K562 (cell line): ENCODE data around the gene WNT7A. TPM values are rescaled to one million over a fixed set of nuclear protein-coding genes. Genes with fewer than 3 reads are reported as not detected.

ENCODE experiments used
- ATAC-seq: fragments of 200-7000 bp; cut with Tn5 transposase; 3 replicates; pipeline ENCODE4 v1.9.1; 2020; ENCODE audit warnings: moderate library complexity
- BruUV-seq: library from RNA; stranded (reverse); fragments of 400-500 nt; replicated peaks from 2 replicates; lab custom pipeline; 2021; lab: Mats Ljungman, UMichigan
- CTCF ChIA-PET: fragments of 300-600 bp; formaldehyde crosslinking; extraction: SDS; loops from one replicate; lab custom pipeline; 2021; ENCODE audit warnings: low intra/inter-chr PET ratio; lab: Yijun Ruan, JAX
- POLR2A ChIA-PET: fragments of 300-600, 350-650 bp; sonication (Branson Sonifier 250); formaldehyde crosslinking; extraction: SDS; loops from one replicate; lab custom pipeline; 2021; ENCODE audit warnings: antibody characterized with exemption, inconsistent platforms; lab: Yijun Ruan, JAX
- DNase-seq, 4 experiments: peaks; one replicate each; pipeline versions ENCODE4 v3.0.0 to v3.0.0-alpha.2; 2011 to 2018; ENCODE audit warnings: low spot score in 3 of 4, mixed read lengths in 3 of 4; ENCODE audit errors: extremely low read depth in 1 of 4
- FAIRE-seq: peaks from 2 replicates; lab custom pipeline; 2011; peaks lifted over from hg19 to GRCh38; lab: Jason Lieb, UNC
- H2AFZ ChIP-seq: 2 replicates; pipeline ENCODE4 v1.6.0; 2011; ENCODE audit warnings: low read depth, low read length, control low read depth, inconsistent platforms
- H3K27ac ChIP-seq: fragments of 200-600 bp; 3 replicates; pipeline ENCODE4 v1.8.0; 2011; ENCODE audit warnings: low read depth, mild to moderate bottlenecking, control low read depth, inconsistent platforms, low read length, moderate library complexity, mixed read lengths; ENCODE audit errors: extremely low read depth
- H3K27me3 ChIP-seq, 2 experiments: fragments of 300-600 bp in 1 of 2; 2 replicates in 1 of 2; 3 replicates in 1 of 2; pipeline versions ENCODE4 v1.6.0 to v1.8.0; 2011; ENCODE audit warnings: inconsistent platforms in 2 of 2, low read length in 2 of 2, mild to moderate bottlenecking in 1 of 2, mixed read lengths in 1 of 2, moderate library complexity in 1 of 2; ENCODE audit not compliant: control insufficient read depth in 2 of 2, insufficient read depth in 2 of 2
- H3K36me3 ChIP-seq: fragments of 300-600 bp; 3 replicates; pipeline ENCODE4 v1.8.0; 2011; ENCODE audit warnings: mild to moderate bottlenecking, low read length, inconsistent platforms; ENCODE audit not compliant: control insufficient read depth, insufficient read depth
- H3K4me1 ChIP-seq, 2 experiments: fragments of 200-600 bp in 1 of 2; replicated peaks in 1 of 2; 2 replicates in 1 of 2; 3 replicates in 1 of 2; pipeline versions ENCODE4 v1.5.1 to v1.8.0; 2011; ENCODE audit warnings: inconsistent platforms in 2 of 2, low read length in 2 of 2, mild to moderate bottlenecking in 1 of 2, mixed read lengths in 1 of 2, moderate library complexity in 1 of 2; ENCODE audit not compliant: control insufficient read depth in 2 of 2, insufficient read depth in 2 of 2
- H3K4me2 ChIP-seq: 2 replicates; pipeline ENCODE4 v1.6.1; 2011; ENCODE audit warnings: low read length, control low read depth, inconsistent platforms, mixed read lengths; ENCODE audit not compliant: insufficient read depth
- H3K4me3 ChIP-seq: fragments of 200-600 bp; sonication (generic), shearing (Covaris generic); 2 replicates; pipeline ENCODE4 v1.5.1; 2016; ENCODE audit warnings: control low read depth, inconsistent platforms
- H3K79me2 ChIP-seq: fragments of 200-600 bp; 3 replicates; pipeline ENCODE4 v1.8.0; 2011; ENCODE audit warnings: low read length, inconsistent platforms; ENCODE audit not compliant: control insufficient read depth, insufficient read depth
- H3K9ac ChIP-seq, 2 experiments: 2 replicates each; pipeline versions ENCODE4 v1.6.0 to v1.6.1; 2011; ENCODE audit warnings: low read depth in 2 of 2, low read length in 2 of 2, control low read depth in 1 of 2, inconsistent platforms in 1 of 2, mild to moderate bottlenecking in 1 of 2, mixed read lengths in 1 of 2; ENCODE audit not compliant: insufficient read depth in 1 of 2
- H3K9me1 ChIP-seq: one replicate; pipeline ENCODE4 v1.6.0; 2011; ENCODE audit warnings: inconsistent platforms, mild to moderate bottlenecking, low read length, moderate library complexity; ENCODE audit not compliant: control insufficient read depth, insufficient read depth
- H3K9me3 ChIP-seq: replicated peaks from 2 replicates; pipeline ENCODE4 v1.5.1; 2011; ENCODE audit warnings: low read depth, low read length, inconsistent platforms; ENCODE audit not compliant: control insufficient read depth, insufficient read depth
- H4K20me1 ChIP-seq: replicated peaks from 2 replicates; pipeline ENCODE4 v1.6.1; 2011; ENCODE audit warnings: low read length, inconsistent platforms, mixed read lengths; ENCODE audit not compliant: control insufficient read depth, insufficient read depth
- CEBPB ChIP-seq: fragments of 450-650 bp; IDR thresholded peaks from 2 replicates; pipeline ENCODE4 v1.6.1; 2016; ENCODE audit warnings: missing genetic modification characterization, missing compliant biosample characterization
- WGBS: fragments of 100-300 bp; shearing (Covaris generic); methylation state at CpG from one replicate; pipeline ENCODE4 v1.1.6; 2016; ENCODE audit warnings: low coverage, mixed read lengths; ENCODE audit not compliant: insufficient coverage; ENCODE audit errors: missing lambda C conversion rate; 5-methylcytosine and 5-hydroxymethylcytosine counted together
- in situ Hi-C: fragments of 300-500 bp; cut with MboI; formaldehyde crosslinking; loops from 4 replicates; pipeline ENCODE4 v1.15.0; 2018; ENCODE audit warnings: inconsistent platforms, mixed read lengths
- intact Hi-C: fragments of 100-400 bp; cut with micrococcal nuclease; formaldehyde crosslinking; loops from 2 replicates; pipeline ENCODE4 v1.14.2; 2022
- polyA plus RNA-seq, 8 experiments: library from polyadenylated mRNA; depleted of rRNA in 4 of 8; stranded (reverse) in 5 of 8; unstranded in 3 of 8; fragments of >200 nt; fragmentation: Nextera tagmentation in 2 of 8; fragmentation: Illumina TruSeq in 1 of 8; extraction: Ambion mirVana in 2 of 8; extraction: Trizol in 1 of 8; gene quantifications; 2 replicates each; pipeline versions ENCODE4 v1.2.1 to v1.2.3, GENCODE V29; 2011 to 2014; ENCODE audit warnings: inconsistent platforms in 1 of 8, missing spikeins in 1 of 8
- total RNA-seq, 7 experiments: library from RNA; depleted of rRNA in 6 of 7; stranded (reverse); fragments of >200 nt in 6 of 7; fragmentation: Illumina TruSeq in 2 of 7; extraction: Trizol in 2 of 7; gene quantifications; 2 replicates each; pipeline versions ENCODE4 v1.2.1 to v1.2.3, GENCODE V29; 2011 to 2021; ENCODE audit warnings: low replicate concordance in 1 of 7
- TF ChIP-seq, protein P1 (sequence below), 2 experiments: fragments of 450-650 bp; IDR thresholded peaks; 2 replicates each; pipeline ENCODE4 v1.6.1; 2018; ENCODE audit warnings: mild to moderate bottlenecking in 2 of 2, low read depth in 1 of 2; ENCODE audit not compliant: partially characterized antibody in 2 of 2
- TF ChIP-seq, protein P2 (sequence below): sonication (generic); formaldehyde crosslinking; IDR thresholded peaks from 2 replicates; pipeline ENCODE4 v1.5.0; 2020; ENCODE audit warnings: missing genetic modification reagents

The WNT7A gene
- total and polyA plus RNA-seq, 9 of the 15 experiments (the other 6 are each of a cell fraction or from before 2014, with no cell fraction given): 0.03 TPM; not detected in 8

DNA sequence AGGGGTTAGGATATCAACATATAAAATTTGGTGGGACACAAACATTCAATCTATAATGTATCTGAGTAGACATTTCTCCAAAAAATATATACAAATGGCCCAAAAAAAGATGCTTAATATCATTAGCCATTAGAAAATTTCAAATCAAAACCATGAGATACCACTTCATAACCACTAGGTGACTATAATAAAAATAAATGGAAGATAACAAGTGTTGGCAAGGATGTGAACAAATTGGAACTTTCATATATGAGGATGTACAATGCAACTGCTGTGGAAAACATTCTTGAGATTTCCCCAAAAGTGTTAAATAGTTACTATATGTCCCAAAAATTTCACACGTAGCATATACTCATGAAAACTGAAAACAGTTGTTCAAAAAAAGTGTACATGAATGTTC, 36.5 kb upstream of the WNT7A start:
- Histone ChIP-seq H3K36me3 (no peaks in the 10 kb centered on the region), H3K4me1 (no peaks in the 10 kb centered on the region), H3K4me2 (no peak overlapping the region), H3K4me3 (no peak overlapping the region), H3K9me1 (no peaks in the 10 kb centered on the region), H3K9me3 (no peaks in the 10 kb centered on the region), H2AFZ (no peak overlapping the region), H3K27me3 (no peaks in the 10 kb centered on the region), H3K9ac (no peak overlapping the region), H3K79me2 (no peaks in the 10 kb centered on the region), H4K20me1 (no peaks in the 10 kb centered on the region), H3K27ac (no peak overlapping the region)
- POLR2A ChIA-PET: no interaction called here
- FAIRE-seq (no peak), ATAC-seq (no peak), DNase-seq (no peak)
- in situ Hi-C loops: no loop called here
- CTCF ChIA-PET: no interaction called here
- WGBS: 4% methylated on average over 1 of the region's 1 CpG
- no TSS peak for BruUV-seq
- no peak for TF ChIP-seq CEBPB (tag)
- TF ChIP-seq, protein P1, sequence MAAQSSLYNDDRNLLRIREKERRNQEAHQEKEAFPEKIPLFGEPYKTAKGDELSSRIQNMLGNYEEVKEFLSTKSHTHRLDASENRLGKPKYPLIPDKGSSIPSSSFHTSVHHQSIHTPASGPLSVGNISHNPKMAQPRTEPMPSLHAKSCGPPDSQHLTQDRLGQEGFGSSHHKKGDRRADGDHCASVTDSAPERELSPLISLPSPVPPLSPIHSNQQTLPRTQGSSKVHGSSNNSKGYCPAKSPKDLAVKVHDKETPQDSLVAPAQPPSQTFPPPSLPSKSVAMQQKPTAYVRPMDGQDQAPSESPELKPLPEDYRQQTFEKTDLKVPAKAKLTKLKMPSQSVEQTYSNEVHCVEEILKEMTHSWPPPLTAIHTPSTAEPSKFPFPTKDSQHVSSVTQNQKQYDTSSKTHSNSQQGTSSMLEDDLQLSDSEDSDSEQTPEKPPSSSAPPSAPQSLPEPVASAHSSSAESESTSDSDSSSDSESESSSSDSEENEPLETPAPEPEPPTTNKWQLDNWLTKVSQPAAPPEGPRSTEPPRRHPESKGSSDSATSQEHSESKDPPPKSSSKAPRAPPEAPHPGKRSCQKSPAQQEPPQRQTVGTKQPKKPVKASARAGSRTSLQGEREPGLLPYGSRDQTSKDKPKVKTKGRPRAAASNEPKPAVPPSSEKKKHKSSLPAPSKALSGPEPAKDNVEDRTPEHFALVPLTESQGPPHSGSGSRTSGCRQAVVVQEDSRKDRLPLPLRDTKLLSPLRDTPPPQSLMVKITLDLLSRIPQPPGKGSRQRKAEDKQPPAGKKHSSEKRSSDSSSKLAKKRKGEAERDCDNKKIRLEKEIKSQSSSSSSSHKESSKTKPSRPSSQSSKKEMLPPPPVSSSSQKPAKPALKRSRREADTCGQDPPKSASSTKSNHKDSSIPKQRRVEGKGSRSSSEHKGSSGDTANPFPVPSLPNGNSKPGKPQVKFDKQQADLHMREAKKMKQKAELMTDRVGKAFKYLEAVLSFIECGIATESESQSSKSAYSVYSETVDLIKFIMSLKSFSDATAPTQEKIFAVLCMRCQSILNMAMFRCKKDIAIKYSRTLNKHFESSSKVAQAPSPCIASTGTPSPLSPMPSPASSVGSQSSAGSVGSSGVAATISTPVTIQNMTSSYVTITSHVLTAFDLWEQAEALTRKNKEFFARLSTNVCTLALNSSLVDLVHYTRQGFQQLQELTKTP (IDR thresholded peaks at IDR 0.05; ENCODE audit: low read depth in 1 of 2, partially characterized antibody in 2 of 2): no peak
- TF ChIP-seq, protein P2, sequence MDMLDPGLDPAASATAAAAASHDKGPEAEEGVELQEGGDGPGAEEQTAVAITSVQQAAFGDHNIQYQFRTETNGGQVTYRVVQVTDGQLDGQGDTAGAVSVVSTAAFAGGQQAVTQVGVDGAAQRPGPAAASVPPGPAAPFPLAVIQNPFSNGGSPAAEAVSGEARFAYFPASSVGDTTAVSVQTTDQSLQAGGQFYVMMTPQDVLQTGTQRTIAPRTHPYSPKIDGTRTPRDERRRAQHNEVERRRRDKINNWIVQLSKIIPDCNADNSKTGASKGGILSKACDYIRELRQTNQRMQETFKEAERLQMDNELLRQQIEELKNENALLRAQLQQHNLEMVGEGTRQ (CRISPR knock-in tag): no peak
- intact Hi-C loops: no loop called here
